PFSK-1 (cell line): ENCODE data around the gene SSTR3.

ENCODE experiments used
- FOXP2 ChIP-seq: optimal IDR thresholded peaks from 2 replicates; pipeline ENCODE3; 2011; ENCODE audit warnings: borderline replicate concordance, control low read depth, inconsistent platforms; ENCODE audit not compliant: insufficient read depth; ENCODE audit errors: extremely low read length, extremely low read depth
- POLR2AphosphoS5 ChIP-seq: IDR thresholded peaks from 2 replicates; pipeline ENCODE4 v1.6.1; 2012; ENCODE audit warnings: low read depth, mild to moderate bottlenecking, control low read depth, low read length, moderate library complexity
- REST ChIP-seq, 2 experiments: IDR thresholded peaks; 2 replicates each; pipeline versions ENCODE4 v1.6.1 to v1.8.0; 2011 to 2012; ENCODE audit warnings: low read depth in 2 of 2, low read length in 2 of 2, control low read depth in 1 of 2, inconsistent platforms in 1 of 2, mild to moderate bottlenecking in 1 of 2, moderate library complexity in 1 of 2; ENCODE audit not compliant: insufficient read depth in 1 of 2
- SIN3A ChIP-seq: IDR thresholded peaks from 2 replicates; pipeline ENCODE4 v1.6.1; 2012; ENCODE audit warnings: mild to moderate bottlenecking, low read length, moderate library complexity, borderline replicate concordance; ENCODE audit not compliant: insufficient read depth
- TAF1 ChIP-seq: IDR thresholded peaks from 2 replicates; pipeline ENCODE4 v1.6.1; 2012; ENCODE audit warnings: low read length, control low read depth, borderline replicate concordance; ENCODE audit not compliant: insufficient read depth

Gene SSTR3

GRCh38 chr22:37193629-37194191 lies 18.6 kb downstream of the SSTR3 start:
- TF ChIP-seq TAF1: no peak
- no peak for TF ChIP-seq FOXP2
- no peak for TF ChIP-seq POLR2AphosphoS5
- TF ChIP-seq SIN3A: no peak
- no peak for TF ChIP-seq REST (IDR thresholded peaks at IDR 0.05; ENCODE audit: insufficient read depth in 1 of 2, low read depth in 2 of 2, low read length in 2 of 2)

GRCh38 chr22:37192741-37193140 lies 19.5 kb downstream of the SSTR3 start:
- TF ChIP-seq TAF1 (no peak), POLR2AphosphoS5 (no peak), SIN3A (no peak), REST (IDR thresholded peaks at IDR 0.05; ENCODE audit: insufficient read depth in 1 of 2, low read depth in 2 of 2, low read length in 2 of 2) (no peak), FOXP2 (no peak)

- TF ChIP-seq TAF1 (no peak), SIN3A (no peak), POLR2AphosphoS5 (no peak), FOXP2 (no peak), REST (IDR thresholded peaks at IDR 0.05; ENCODE audit: insufficient read depth in 1 of 2, low read depth in 2 of 2, low read length in 2 of 2) (no peak)
These were observed 20.1 kb downstream of the SSTR3 start for GRCh38 chr22:37192204-37192603.

GRCh38 chr22:37190262-37190780 lies 22.0 kb downstream of the SSTR3 start:
- no peak for TF ChIP-seq FOXP2
- no peak for TF ChIP-seq SIN3A
- no peak for TF ChIP-seq REST (IDR thresholded peaks at IDR 0.05; ENCODE audit: insufficient read depth in 1 of 2, low read depth in 2 of 2, low read length in 2 of 2)
- no peak for TF ChIP-seq POLR2AphosphoS5
- no peak for TF ChIP-seq TAF1

GRCh38 chr22:37188901-37189466 lies 23.3 kb downstream of the SSTR3 start:
- TF ChIP-seq POLR2AphosphoS5 (no peak), REST (IDR thresholded peaks at IDR 0.05; ENCODE audit: insufficient read depth in 1 of 2, low read depth in 2 of 2, low read length in 2 of 2) (no peak), TAF1 (no peak), FOXP2 (no peak), SIN3A (no peak)
